ENCODE results near the gene ERICH6B.

GRCh38 chr13:45536224-45536623 is 79.3 kb downstream of the ERICH6B start:
- TF ChIP-seq CTCF (IDR thresholded peaks at IDR 0.05): no peak
- no peak for TF ChIP-seq POLR2A (IDR thresholded peaks at IDR 0.05)
- no peak for TF ChIP-seq POLR2AphosphoS5 (IDR thresholded peaks at IDR 0.05)

Data from breast epithelium (tissue), 3 donors.